NOMO-1 (cell line): ENCODE measurements around the gene PROB1.
"Not testable (repeated sequence)": the region's sequence is repeated elsewhere in the genome, so short reads cannot be mapped to it uniquely, and the experiment has no call there.

ENCODE experiments used
- DNase-seq, 2 experiments: peaks; one replicate each; lab custom pipeline; 2025; ENCODE audit not compliant: unreplicated experiment in 2 of 2; lab: John Stamatoyannopoulos, UW

PROB1 gene

DNA sequence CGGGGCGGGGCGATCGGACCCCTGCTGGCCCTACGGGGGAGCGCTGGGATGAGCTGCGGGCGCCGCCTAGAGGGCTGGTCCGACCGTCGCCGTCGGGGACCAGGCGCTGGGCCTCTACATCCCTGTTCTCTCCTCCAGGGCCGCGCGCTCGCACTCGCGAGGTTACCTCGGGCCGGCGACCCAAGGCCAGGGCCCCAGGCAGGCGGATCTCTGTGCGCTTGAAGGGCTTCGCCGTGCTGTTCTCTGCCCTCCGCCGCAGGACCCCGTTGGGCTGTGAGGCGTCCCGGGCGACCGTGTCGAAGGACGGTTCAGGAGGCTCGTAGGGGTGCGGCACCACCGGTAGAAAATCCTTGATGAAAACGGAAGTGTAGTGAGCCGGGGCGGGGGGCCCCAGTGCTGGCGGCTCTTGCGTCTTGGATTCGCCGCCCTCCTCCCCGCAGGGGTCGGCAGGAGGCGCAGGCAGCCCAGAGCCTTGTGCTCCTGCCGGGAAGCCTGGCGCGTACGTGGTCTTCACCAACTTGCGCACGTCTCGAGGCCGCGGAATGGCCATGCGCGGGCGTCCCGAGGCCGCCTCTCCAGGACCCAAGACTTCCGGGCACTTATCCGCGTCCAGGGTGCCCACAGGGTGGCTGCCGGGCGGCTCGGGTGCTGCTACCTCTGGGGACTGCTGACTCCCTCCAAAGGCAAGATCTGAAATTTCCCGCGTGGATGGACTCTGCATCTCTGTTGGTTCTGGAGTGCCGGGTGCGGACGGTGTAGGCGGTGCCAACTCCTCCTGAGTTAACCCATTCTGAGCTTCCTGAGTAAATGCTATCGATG is 2.0 kb downstream of the PROB1 start:
- DNase-seq: peak; percentile 85 to 86

DNA sequence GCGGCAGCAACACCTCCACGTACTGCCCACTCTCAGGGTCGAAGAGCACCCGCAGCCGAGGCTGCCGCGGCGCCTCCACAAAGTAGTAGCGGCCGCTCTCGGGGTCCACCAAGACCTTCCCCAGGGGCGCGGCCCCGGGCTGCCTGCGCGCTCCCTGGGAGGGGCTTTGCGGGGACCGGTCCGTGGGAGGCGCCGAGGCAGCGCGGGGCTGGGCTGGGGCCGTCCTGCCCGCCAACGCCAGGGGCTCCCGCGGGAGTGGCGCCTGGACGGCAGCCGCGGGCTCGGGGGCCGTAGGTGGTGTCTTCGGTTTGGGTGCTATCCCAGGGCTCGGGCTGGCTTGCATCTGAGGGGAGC is 2.6 kb downstream of the PROB1 start:
- DNase-seq: no peak

DNA sequence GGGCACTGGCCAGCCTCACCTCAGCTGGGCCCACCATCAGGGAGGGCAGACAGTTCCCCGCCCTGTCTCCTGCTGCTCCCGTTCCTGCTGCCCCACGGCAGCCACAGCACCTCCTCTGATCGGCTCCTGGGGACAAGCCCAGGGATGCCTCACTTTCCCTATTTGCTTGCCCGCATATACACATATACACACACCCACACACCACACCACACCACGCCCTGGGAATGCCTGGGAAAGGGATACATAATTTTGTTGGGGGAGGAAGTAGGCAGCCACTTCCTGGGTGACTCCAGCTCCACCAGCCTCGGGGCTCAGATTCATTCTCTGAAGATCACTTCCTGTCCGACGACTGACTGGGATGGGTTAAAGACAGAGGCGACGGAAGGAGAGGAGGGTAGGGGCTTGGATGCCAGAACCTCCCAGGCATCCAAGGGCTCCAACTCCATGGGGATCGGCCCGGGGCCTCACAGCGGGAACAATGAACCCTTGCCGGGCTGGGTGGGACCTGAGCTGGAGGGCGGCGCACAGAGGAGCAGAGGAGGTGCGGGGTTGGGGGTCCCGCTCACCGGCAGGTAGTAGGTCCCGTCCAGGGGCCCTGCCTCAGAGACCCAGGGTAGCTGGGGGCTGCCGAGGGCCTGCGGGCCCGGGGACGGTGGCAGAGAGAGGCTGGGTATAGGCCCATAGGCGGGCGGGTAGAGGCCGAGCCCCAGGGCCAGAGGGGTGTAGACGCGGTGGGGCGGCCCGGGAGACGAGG is 3.2 kb downstream of the PROB1 start:
- no peak for DNase-seq

DNA sequence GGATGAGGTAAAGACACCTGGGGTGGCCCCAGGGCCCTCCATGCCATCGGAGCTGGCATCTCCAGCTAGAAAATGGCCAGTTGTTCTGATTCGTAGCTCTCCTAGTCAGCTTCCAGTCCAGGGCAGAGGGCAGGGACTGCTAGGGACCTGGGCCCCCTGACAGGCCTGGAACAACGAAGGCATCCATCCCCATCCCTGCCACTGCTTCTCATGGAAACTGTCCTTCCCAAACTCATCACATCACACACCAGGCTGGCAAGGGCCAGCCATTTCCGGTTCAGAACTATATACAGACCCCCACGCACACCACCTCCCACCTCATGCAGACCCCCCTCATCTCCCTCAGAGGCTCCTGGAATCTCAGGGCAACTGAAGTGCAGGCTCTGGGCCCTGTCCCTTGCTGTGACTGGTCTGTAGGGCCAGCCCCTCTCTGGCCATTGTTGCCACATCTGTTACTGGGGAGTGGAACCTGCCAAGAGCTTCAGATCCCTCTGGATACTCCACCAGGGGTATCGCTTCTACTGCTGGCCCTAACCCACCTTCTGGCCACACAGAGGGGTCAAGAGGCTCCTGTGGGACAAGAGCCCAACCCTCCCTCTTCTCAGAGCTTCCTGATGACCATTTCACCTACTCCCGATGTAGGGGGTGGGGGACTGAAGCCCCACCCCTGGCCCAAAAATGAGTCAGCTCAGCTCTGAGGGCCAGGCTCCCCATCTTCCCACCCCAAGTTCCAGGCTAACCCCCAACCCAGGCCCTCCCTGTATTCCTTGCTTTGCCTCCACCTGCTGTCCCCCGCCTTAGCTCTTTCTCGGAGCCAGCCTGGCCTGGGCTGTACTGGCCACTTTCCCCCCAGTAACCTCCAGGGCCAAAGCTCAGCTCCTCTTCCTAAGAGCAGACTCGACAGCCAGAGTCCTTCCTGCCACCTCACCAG is 4.0 kb downstream of the PROB1 start:
- DNase-seq: no peak

DNA sequence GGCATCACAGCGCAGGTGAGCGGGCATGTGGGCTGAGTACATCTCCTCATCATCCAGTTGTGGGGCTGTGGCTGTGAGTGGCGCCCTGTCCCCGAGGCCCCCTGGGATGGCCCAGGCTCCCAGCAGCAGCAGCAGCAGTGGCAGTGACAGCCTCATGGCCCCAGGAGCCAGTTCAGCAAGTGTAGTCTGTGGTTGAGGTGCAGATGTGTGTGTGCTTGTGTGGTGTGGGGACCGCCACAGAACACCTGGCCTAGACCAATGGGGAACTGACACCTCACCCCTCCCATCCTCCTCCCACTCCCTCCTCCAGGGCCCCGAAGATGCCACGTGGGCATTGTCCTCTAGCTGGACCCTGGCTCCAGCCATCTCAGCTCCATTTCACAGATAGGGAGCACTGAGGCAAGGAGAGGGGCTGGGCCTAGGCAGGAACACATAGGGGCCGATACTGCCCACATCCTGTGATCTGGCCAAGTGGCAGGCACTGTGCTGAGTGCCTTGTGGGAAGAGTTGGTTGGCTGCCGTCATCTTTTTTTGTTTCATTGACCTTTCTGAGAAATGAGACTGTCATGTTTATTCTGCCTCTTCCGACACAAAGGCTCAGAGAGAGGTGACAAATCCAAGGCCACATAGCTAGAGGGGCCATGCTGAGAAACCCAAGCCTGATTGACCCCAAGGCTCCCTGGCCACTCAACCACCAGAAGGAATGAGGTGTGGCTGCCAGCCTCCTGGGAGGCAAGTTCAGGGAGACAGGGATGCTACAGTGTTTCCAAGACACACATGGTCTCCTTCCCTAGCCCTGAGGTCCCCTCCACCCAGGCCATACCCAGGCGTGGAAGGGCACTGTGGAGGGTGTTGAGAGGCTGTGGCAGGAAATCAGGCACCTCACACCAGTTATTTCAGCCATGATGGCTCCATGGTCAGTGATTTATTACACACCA is 4.9 kb downstream of the PROB1 start, which contains the start of gene MZB1:
Gene MZB1 (minus strand): TSS at position 213 of the 938 bp plus-strand sequence. CDS start 57 bp downstream, at position 156.
- DNase-seq: no peak

DNA sequence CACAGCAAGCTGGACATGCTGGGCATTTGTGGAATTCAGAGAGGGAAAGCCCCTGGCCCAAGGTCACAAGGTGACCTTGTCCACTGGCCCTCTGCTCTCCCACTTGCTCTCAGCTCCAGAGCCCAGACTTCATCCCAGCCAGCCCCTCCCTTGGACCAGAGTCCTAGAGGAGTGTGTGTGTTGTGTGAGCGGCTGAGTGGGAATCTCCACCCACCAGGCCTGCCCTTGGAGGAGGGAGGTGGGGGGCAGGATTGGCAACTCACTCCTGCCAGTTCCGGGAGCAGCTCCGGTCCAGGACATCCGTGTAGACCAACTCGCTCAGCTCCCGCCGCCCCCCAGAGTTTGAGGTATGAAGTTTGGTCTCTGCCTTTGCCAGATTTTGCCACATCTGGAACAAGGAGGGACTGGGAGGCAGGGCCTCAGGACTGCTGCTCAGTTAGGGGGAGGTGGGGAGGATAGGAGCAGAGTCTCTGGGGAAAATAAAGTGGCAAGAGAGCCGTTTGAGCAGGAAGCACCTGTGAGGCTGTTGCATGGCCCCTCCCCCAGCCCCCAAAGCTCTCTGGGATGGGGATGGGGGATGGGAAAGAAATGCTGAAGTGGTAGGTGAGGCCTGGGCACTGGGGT is 6.6 kb downstream of the PROB1 start:
- DNase-seq: no peak

DNA sequence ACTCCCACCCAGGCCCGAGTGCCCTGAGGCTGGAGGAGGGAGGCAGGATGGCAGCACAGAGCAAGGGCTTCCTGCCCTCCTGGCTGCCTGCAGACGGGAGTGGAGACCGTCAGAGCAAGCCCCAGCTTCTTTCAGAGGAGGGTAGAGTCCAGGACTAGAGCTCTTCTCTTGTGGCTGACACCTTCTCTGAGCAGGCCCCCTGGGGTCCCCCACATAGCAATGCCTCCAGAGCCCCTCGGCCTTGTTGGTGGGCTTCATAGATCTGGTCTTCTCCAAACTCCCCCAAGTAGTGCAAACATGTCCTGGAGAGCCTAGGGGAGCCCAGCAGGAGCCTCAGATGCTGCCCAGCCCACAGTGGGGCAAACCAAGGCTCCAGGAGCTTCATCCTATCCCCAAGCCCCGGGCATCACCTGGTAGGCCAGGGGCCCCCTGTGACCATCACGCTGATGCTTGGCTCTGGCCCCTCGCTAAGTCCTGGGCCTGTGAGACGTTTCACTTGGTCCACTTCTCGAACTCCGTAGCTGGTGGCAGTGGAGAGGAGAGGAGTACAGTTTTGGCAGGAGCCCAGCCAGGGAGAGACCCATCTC is 7.2 kb downstream of the PROB1 start:
- no peak for DNase-seq

DNA sequence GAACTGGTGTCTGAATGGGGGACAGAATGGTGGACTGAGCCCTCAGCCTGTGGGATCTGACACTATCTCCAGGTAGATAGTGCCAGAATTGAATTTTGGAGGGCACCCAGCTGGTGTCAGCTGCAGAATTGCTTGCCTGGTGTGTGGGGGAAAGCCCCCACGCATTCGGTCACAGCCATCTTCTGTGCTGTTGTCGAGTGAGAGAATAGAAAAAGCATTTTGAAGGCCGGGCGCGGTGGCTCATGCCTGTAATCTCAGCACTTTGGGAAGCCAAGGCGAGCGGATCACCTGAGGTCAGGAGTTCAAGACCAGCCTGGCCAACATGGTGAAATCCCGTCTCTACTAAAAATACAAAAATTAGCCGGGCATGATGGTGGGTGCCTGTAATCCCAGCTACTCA is 7.9 kb downstream of the PROB1 start:
- DNase-seq: not testable (repeated sequence)

DNA sequence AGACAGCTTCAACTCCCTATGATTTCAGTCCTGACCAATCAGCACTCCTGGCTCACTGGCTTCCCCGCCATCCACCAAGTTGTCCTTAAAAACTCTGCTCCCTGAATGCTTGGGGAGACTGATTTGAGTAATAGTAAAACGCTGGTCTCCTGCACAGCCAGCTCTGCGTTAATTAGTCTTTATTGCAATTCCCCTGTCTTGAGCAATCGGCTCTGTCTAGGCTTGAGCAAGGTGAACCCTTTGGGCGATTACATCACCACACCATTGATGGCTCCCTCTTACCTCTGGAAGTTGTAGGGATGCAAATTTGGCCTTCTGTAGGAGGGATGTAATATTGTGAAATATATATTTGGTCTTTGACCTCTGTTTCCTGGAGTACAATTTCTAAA is 8.9 kb downstream of the PROB1 start:
- DNase-seq: peak; percentile 85 to 89

DNA sequence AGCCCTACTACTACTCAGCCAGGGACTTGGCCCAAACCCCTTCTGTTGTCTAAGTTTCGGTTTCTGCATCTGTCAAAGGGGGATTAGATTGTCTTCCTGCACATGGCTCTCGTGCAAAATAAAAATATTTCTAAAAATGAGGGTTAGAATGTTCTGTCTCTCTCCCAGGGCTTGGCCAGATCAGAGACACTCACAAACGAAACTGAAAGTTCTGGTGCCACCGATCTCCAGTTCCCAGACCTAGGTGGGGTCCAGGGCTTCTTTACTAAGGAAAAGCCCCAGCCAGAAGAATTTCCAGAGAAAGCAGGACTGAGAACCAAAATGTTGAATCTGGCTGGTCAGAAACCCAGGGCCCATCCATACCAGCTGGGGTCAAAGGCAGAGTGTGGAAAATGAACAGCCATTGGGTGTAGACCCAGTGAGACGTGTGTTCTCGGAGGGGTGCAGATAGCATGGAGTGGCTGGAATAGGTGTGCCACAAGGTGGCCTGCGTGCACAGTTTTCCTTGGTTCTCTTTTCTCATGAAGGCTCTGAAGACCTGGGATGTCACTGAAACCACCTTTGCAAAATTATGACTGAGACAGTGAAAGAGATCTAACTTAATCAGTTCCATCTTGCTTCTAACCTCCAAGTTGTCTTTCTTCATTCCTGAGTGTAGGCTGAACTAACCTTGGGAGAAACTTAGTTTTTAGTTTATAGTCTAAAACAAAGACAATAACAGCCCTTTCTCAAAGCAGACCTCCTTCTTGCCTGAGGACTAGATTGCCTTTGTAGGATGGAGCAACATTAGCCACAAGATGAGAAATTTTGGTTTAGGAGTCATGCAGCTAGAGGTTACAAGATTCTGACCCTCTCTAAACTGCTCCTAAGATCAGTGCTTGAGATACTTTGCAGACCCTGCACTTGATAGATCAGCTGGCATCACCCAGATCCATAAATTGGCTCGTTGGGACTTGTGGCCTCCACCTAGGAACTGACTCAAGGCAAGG is 9.5 kb downstream of the PROB1 start:
- peak in 1 of 2 experiments; percentile 54 for DNase-seq

DNA sequence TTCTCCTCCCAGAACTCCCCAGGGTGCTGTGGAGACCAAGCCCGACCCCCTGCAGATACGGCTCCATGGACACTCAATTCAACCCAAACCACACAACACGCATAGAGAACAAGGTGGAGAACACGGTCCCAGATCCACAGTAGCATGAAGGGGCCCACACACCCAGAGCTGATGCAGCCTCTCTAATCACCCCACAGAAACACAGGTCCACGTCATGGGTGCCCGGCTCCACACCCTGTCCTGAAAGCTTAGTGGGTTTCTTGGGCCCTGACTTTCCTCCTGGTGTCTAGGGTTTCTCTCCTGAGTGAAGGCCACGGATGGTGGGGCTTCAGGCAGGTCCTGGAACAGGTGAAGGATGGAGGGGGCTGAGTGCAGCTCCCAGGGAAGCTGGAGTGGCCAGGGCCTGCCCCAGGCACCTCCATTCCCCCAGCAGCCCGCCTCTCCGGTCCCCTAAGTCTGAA is 10.3 kb downstream of the PROB1 start:
- DNase-seq: no peak

DNA sequence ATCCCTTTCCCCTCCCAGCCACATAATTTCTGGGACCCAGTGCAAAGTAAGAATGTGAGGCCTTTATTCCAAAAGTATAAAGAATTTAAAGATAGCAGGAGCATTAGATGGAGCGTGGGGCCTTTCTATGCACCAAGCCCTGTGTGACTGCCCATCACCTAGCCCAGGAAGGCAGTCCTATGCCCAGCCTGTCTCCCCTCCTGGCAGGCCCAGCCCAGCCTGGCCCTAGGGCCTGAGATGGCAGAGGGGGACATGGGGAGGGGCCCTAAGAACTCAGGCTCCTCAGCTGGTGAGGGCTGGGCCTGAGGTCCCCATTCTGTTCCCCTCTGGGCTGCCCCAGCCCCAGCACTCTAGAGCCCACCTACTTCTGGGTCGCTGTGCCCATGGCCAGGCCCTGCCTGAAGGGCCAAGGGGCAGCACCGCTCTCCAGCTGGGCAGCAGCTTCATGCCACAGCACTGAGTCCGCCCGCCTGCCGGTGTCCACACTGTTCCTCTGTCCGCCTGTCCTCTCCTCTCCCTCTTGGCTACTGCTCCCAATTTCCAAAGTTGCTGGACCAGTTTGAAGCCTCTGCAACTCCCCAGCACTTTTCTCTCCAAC is 10.8 kb downstream of the PROB1 start:
- DNase-seq: no peak

DNA sequence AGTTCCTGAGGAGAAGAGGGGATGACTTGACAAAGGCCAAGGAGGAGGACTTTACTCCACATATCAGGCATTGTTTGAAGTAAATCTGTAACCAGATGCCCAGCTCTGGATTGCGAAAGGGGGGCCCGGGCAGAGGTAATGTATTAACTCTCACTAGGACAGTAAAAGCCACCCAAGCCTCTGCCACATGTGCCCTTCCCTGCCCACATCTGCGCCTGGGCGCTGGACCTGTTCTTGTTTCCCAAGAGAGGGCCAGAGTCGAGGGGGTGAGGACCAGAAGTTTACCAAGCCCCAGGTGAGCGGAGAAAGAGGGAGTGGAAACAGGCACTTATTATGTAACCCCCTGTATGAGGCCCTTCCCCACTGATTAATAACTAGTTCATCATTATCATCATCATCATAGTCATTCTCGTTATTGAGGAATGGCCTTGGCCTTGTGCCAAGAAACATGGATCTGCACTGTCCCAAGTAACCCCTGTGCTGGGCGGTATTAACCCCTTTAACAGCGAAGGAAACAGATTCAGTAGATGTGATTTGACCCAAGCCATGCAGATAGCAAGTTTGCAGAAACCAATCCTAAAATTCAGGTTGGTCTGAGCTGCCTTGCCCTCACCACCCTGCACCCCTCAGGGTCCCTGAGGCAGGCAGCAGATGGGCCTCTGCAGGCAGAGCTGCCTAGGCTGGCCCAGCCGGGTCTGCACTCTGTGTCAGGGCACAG is 11.5 kb downstream of the PROB1 start, which contains the start of gene SLC23A1:
Gene SLC23A1 (minus strand): TSS at position 23 of the 718 bp plus-strand sequence. CDS start 44 bp downstream, outside the sequence.
- DNase-seq: no peak

DNA sequence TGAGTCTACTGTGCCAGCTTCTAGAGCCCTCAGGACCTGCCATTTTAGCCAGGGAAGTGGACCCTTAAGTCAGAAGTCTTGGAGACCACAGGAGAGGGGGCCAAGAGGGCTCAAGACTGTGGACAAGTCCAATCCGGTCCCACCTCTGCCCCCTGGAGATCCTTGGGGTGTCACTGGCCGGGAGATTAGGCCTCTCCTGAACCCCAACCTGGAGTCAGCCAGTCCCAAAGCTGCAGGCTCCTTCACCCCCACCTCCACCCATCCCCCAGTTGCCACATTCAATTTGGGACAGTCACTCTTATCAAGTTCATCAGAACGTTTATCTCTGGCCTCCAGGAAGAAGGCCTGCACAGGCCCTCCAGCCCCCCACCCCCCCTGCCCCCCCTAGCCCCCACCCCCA is 12.1 kb downstream of the PROB1 start:
- DNase-seq: no peak

DNA sequence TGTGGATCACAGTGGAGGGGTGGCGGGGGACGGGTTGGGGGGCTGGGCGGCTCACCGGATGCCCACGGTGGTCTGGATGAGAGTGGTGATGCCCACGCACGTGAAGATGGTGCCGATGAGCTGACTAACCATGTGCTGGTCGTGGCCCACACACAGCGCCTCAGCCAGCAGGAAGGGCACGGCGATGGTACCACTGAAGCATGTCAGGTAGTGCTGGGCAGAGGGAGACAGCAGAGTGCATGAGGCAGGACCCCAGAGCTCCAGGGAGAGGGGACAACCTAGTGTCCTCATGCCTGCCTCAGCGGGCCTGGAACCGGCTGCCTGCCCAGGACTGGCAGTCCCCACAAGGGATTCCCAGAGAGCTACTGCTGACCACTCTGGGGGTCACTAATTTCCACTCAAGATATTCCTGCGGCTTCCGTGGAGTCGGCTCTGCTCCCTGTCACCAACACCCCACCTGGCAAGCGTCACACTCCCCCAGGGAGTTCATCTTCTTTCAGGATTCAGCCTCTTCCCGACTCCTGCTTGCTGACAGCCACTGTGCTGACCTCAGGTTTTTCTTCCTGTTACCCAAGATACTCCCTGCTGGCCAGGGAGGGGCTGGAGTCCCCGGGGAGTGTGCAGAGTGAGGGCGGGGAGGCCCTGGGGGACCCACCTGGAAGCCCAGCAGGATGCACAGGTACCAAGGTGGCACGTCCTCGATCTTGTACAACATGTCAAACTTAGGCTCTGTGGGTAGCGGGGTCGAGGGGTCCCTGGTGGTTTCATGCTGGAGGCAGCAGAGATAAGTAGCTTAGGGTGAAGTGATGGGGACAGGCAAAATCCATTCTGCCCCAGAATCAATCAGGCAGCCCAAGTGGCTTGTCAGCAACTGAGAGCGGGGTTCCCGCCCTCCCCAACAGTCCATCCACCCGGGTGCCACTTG is 12.8 kb downstream of the PROB1 start:
- no peak for DNase-seq
